A549 (cell line): Measurements from ENCODE around the gene NUP210. TPM values are rescaled to one million over a fixed set of nuclear protein-coding genes. Genes with fewer than 3 reads are reported as not detected.
"Not testable (repeated sequence)": the region's sequence is repeated elsewhere in the genome, so short reads cannot be mapped to it uniquely, and the experiment has no call there.

Experiments
- ATAC-seq, 2 experiments: fragments of 200-7000 bp in 1 of 2; fragments of >200 bp in 1 of 2; cut with Nextera tagmentation in 1 of 2; cut with Tn5 transposase in 1 of 2; 3 replicates each; pipeline versions ENCODE4 v1.8.0 to v1.9.1; 2018 to 2020; ENCODE audit warnings: mild to moderate bottlenecking in 1 of 2, moderate library complexity in 1 of 2
- CTCF ChIA-PET: fragments of 300-600 bp; sonication (Branson Sonifier 250); formaldehyde crosslinking; extraction: SDS; loops from one replicate; lab custom pipeline; 2021; ENCODE audit warnings: antibody characterized with exemption, inconsistent platforms; lab: Yijun Ruan, JAX
- POLR2A ChIA-PET: fragments of 350-600 bp; formaldehyde crosslinking; extraction: SDS; loops from one replicate; lab custom pipeline; 2021; ENCODE audit warnings: antibody characterized with exemption, inconsistent platforms; lab: Yijun Ruan, JAX
- DNase-seq, 2 experiments: peaks; one replicate each; pipeline versions ENCODE4 v3.0.0 to v3.0.0-alpha.2; 2011 to 2016; ENCODE audit warnings: low read depth in 1 of 2, low spot score in 1 of 2
- FAIRE-seq: peaks from 2 replicates; lab custom pipeline; 2011; peaks lifted over from hg19 to GRCh38; lab: Jason Lieb, UNC
- H3K27ac ChIP-seq, 2 experiments: fragments of >200 bp; sonication (Bioruptor Twin); formaldehyde crosslinking; 3 replicates each; pipeline ENCODE4 v1.5.1; 2016 to 2017
- H3K4me1 ChIP-seq: fragments of >200 bp; sonication (Bioruptor Twin); formaldehyde crosslinking; 3 replicates; pipeline ENCODE4 v1.6.1; 2016
- H3K4me2 ChIP-seq: fragments of >200 bp; sonication (Bioruptor Twin); formaldehyde crosslinking; 3 replicates; pipeline ENCODE4 v1.6.1; 2016
- H3K4me3 ChIP-seq: fragments of >200 bp; sonication (Bioruptor Twin); formaldehyde crosslinking; 3 replicates; pipeline ENCODE4 v1.5.1; 2016
- H3K9me3 ChIP-seq: fragments of >200 bp; sonication (Bioruptor Twin); formaldehyde crosslinking; 3 replicates; pipeline ENCODE4 v1.6.1; 2016
- BHLHE40 ChIP-seq: IDR thresholded peaks from 2 replicates; pipeline ENCODE4 v1.6.1; 2012; ENCODE audit warnings: low read depth, low read length, inconsistent platforms
- CHD4 ChIP-seq: fragments of 200-600 bp; sonication (generic); IDR thresholded peaks from 2 replicates; pipeline ENCODE4 v1.6.1; 2016; ENCODE audit warnings: antibody characterized with exemption, mild to moderate bottlenecking, borderline replicate concordance
- JUN ChIP-seq, 2 experiments: fragments of >200 bp; sonication (Bioruptor Twin); formaldehyde crosslinking; IDR thresholded peaks; 2 replicates in 1 of 2; 3 replicates in 1 of 2; pipeline ENCODE4 v1.6.1; 2016 to 2017
- JUNB ChIP-seq: fragments of >200 bp; sonication (Bioruptor Twin); formaldehyde crosslinking; IDR thresholded peaks from 2 replicates; pipeline ENCODE4 v1.6.1; 2016
- KDM5A ChIP-seq: fragments of 200-600 bp; sonication (generic); IDR thresholded peaks from 2 replicates; pipeline ENCODE4 v1.6.1; 2016; ENCODE audit warnings: antibody characterized with exemption, mild to moderate bottlenecking
- MAZ ChIP-seq: fragments of 150-350 bp; IDR thresholded peaks from 2 replicates; pipeline ENCODE4 v1.6.1; 2014; ENCODE audit warnings: antibody characterized with exemption, low read depth, low read length, borderline replicate concordance
- NFE2L2 ChIP-seq: fragments of 150-350 bp; conservative IDR thresholded peaks from 2 replicates; pipeline ENCODE4 v1.6.1; 2014; ENCODE audit warnings: low read length
- NPAS2 ChIP-seq: fragments of 250-450 bp; sonication (Bioruptor Pico); IDR thresholded peaks from 2 replicates; pipeline ENCODE4 v1.8.0; 2022; ENCODE audit warnings: mild to moderate bottlenecking, moderate library complexity, borderline replicate concordance
- NR3C1 ChIP-seq: fragments of >200 bp; sonication (Bioruptor Twin); formaldehyde crosslinking; IDR thresholded peaks from 3 replicates; pipeline ENCODE4 v1.6.1; 2017
- POLR2AphosphoS2 ChIP-seq: conservative IDR thresholded peaks from 2 replicates; pipeline ENCODE4 v1.6.1; 2012; ENCODE audit warnings: low read length, improper control_type of control experiment, inconsistent platforms
- SMC3 ChIP-seq: fragments of >200 bp; sonication (Bioruptor Twin); formaldehyde crosslinking; IDR thresholded peaks from 3 replicates; pipeline ENCODE4 v1.6.1; 2018; ENCODE audit warnings: inconsistent platforms
- SREBF2 ChIP-seq: fragments of 450-650 bp; IDR thresholded peaks from 2 replicates; pipeline ENCODE4 v1.6.1; 2014; ENCODE audit warnings: mild to moderate bottlenecking, moderate library complexity
- ZNF302 ChIP-seq: fragments of 250-450 bp; sonication (Bioruptor Pico); IDR thresholded peaks from 2 replicates; pipeline ENCODE4 v1.9.0; 2021; ENCODE audit warnings: inconsistent platforms, mild to moderate bottlenecking, moderate library complexity
- ZSCAN20 ChIP-seq: fragments of 250-450 bp; sonication (Bioruptor Pico); IDR thresholded peaks from 2 replicates; pipeline ENCODE4 v1.8.0; 2022; ENCODE audit warnings: mild to moderate bottlenecking, moderate library complexity
- WGBS: methylation state at CpG from one replicate; pipeline ENCODE4 v1.1.6; 2017; ENCODE audit errors: missing lambda C conversion rate; 5-methylcytosine and 5-hydroxymethylcytosine counted together
- polyA plus RNA-seq, 4 experiments: library from polyadenylated mRNA; depleted of rRNA in 3 of 4; stranded (reverse); fragments of >200 nt; fragmentation: RNase III in 1 of 4; extraction: RNeasy Plus Mini Kit Qiagen cat#74134 plus additional on column Dnase treatment in 1 of 4; gene quantifications; 2 replicates in 3 of 4; 3 replicates in 1 of 4; pipeline ENCODE4 v1.2.3, GENCODE V29; 2011 to 2017
- TF ChIP-seq, protein P1 (sequence below): fragments of 200-600 bp; sonication (generic); IDR thresholded peaks from 2 replicates; pipeline ENCODE4 v1.6.1; 2016; ENCODE audit warnings: antibody characterized with exemption, mild to moderate bottlenecking, moderate library complexity
- TF ChIP-seq, protein P2 (sequence below): IDR thresholded peaks from 2 replicates; pipeline ENCODE4 v1.6.1; 2012; ENCODE audit warnings: low read depth, borderline replicate concordance

The NUP210 gene
- polyA plus RNA-seq, 2 of the 4 experiments (the other 2 are of a cell fraction), result 25.7 to 28.1 TPM

DNA sequence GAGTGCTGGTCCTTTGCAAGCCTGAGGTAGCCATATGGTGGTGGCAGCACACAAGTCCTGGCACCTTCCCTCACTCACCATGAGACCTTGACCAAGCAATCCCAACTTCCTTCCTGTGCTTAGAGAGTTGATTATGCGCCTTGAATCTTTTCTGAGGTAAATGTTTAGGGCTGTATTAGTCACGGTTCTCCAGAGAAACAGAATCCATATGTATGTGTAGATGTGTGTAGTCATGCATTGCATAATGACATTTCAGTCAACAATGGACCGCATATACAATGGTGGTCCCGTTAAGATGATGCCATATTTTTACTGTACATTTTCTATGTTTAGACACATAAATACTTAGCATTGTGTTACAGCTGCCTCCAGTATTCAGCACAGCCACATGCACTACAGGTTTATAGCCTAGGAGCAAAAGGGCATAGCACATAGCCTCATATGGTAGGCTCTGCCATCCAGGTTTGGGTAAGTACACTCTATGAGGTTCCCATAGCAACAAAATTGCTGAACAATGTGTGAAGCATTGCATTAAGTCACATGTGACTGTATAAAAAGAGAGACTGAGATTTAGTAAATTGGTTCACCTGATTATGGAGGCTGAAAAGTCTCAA is 20.2 kb upstream of the NUP210 start:
- Histone ChIP-seq H3K27ac (no peak overlapping the region), H3K4me3 (no peak overlapping the region), H3K9me3 (no peaks in the 10 kb centered on the region), H3K4me1 (no peaks in the 10 kb centered on the region), H3K4me2 (no peak overlapping the region)
- ChIA-PET POLR2A (no interaction called here), CTCF (interaction anchor here (1.3 to 3.8 kb wide), 3 partner anchors 13 to 348 kb away, joined by 6 to 19 read pairs (median 10); no protein-coding TSS in a partner anchor)
- 65% methylated on average over 4 of the region's 4 CpGs for WGBS
- ATAC-seq (0 out of 6 replicates have a peak, but pooled peaks of 1 of the 2 experiments have one; percentile 34), FAIRE-seq (no peak), DNase-seq (no peak)
- no peak for TF ChIP-seq MAZ
- TF ChIP-seq SMC3, result no peak

DNA sequence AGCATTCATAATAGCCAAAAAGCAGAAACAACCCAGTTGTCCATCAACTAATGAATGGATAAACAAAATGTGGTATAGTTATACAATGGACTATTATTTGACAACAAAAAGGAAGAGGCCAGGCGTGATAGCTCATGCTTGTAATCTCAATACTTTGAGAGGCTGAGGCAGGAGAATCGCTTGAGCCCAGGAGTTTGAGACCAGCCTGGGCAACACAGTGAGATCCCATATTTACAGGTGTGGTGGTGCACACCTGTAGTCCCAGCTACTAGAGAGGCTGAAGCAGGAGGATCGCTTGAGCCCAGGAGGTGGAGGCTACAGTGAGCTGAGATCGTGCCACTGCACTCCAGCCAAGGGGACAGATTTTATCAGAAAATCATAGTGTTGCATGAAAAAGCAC is 16.1 kb upstream of the NUP210 start:
- DNase-seq, H3K4me3 ChIP-seq, H3K4me2 ChIP-seq, ATAC-seq, FAIRE-seq, H3K27ac ChIP-seq, H3K9me3 ChIP-seq, H3K4me1 ChIP-seq, CTCF ChIA-PET: not testable (repeated sequence)
- WGBS, result 37% methylated on average over 4 of the region's 4 CpGs
- POLR2A ChIA-PET, result interaction anchor here (1.2 kb wide), 1 partner anchor 16 kb away, joined by 4 read pairs; no protein-coding TSS in a partner anchor

GRCh38 chr3:13433912-13434311 is 13.8 kb upstream of the NUP210 start:
- Histone ChIP-seq H3K27ac (no peak overlapping the region), H3K4me3 (no peak overlapping the region), H3K4me1 (0 out of 3 replicates have a peak, but pooled peaks cover 4% of the 10 kb centered on the region), H3K9me3 (no peaks in the 10 kb centered on the region), H3K4me2 (no peak overlapping the region)
- DNase-seq (no peak), FAIRE-seq (no peak), ATAC-seq (no peak)
- TF ChIP-seq, protein P1, sequence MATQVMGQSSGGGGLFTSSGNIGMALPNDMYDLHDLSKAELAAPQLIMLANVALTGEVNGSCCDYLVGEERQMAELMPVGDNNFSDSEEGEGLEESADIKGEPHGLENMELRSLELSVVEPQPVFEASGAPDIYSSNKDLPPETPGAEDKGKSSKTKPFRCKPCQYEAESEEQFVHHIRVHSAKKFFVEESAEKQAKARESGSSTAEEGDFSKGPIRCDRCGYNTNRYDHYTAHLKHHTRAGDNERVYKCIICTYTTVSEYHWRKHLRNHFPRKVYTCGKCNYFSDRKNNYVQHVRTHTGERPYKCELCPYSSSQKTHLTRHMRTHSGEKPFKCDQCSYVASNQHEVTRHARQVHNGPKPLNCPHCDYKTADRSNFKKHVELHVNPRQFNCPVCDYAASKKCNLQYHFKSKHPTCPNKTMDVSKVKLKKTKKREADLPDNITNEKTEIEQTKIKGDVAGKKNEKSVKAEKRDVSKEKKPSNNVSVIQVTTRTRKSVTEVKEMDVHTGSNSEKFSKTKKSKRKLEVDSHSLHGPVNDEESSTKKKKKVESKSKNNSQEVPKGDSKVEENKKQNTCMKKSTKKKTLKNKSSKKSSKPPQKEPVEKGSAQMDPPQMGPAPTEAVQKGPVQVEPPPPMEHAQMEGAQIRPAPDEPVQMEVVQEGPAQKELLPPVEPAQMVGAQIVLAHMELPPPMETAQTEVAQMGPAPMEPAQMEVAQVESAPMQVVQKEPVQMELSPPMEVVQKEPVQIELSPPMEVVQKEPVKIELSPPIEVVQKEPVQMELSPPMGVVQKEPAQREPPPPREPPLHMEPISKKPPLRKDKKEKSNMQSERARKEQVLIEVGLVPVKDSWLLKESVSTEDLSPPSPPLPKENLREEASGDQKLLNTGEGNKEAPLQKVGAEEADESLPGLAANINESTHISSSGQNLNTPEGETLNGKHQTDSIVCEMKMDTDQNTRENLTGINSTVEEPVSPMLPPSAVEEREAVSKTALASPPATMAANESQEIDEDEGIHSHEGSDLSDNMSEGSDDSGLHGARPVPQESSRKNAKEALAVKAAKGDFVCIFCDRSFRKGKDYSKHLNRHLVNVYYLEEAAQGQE, result no peak
- TF ChIP-seq ZSCAN20, result no peak
- TF ChIP-seq KDM5A, result no peak
- TF ChIP-seq NFE2L2, result no peak
- no peak for TF ChIP-seq ZNF302 (CRISPR knock-in tag)
- no peak for TF ChIP-seq POLR2AphosphoS2
- TF ChIP-seq NR3C1, result no peak
- TF ChIP-seq, protein P2, sequence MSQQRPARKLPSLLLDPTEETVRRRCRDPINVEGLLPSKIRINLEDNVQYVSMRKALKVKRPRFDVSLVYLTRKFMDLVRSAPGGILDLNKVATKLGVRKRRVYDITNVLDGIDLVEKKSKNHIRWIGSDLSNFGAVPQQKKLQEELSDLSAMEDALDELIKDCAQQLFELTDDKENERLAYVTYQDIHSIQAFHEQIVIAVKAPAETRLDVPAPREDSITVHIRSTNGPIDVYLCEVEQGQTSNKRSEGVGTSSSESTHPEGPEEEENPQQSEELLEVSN, result no peak
- 80% methylated on average over 5 of the region's 5 CpGs for WGBS
- POLR2A ChIA-PET, result no interaction called here
- CTCF ChIA-PET, result interaction anchor here (0.6 to 1.7 kb wide), 2 partner anchors 12 to 15 kb away, joined by 3 to 4 read pairs; no protein-coding TSS in a partner anchor

- Histone ChIP-seq H3K4me1 (0 out of 3 replicates have a peak, but pooled peaks cover 4% of the 10 kb centered on the region), H3K27ac (no peak overlapping the region), H3K4me2 (no peak overlapping the region), H3K9me3 (no peaks in the 10 kb centered on the region), H3K4me3 (no peak overlapping the region)
- WGBS, result 83% methylated on average over 1 of the region's 1 CpG
- ATAC-seq (no peak), FAIRE-seq (no peak), DNase-seq (no peak)
- ChIA-PET POLR2A (no interaction called here), CTCF (no interaction called here)
- TF ChIP-seq ZSCAN20 (no peak), KDM5A (no peak), BHLHE40 (no peak), CHD4 (no peak), JUNB (no peak), SMC3 (no peak), SREBF2 (no peak), NPAS2 (CRISPR knock-in tag) (no peak), JUN (IDR thresholded peaks at IDR 0.05) (no peak), POLR2AphosphoS2 (no peak)
These were observed 12.0 kb upstream of the NUP210 start for GRCh38 chr3:13432093-13432492.

- H3K9me3 ChIP-seq, DNase-seq, H3K27ac ChIP-seq, H3K4me1 ChIP-seq, H3K4me3 ChIP-seq, FAIRE-seq, POLR2A ChIA-PET, ATAC-seq, H3K4me2 ChIP-seq: not testable (repeated sequence)
- WGBS, result 46% methylated on average over 2 of the region's 2 CpGs
- CTCF ChIA-PET, result interaction anchor here (0.7 kb wide), 1 partner anchor 219 kb away, joined by 3 read pairs; no protein-coding TSS in a partner anchor
These were observed 10.3 kb upstream of the NUP210 start for GRCh38 chr3:13430411-13430875.
